ENCODE data around the gene LRRC4C. TPM values are rescaled to one million over a fixed set of nuclear protein-coding genes. Genes with fewer than 3 reads are reported as not detected.

LRRC4C gene
- total and polyA plus RNA-seq, 4 donors = 0.10 to 0.93 (median 0.30) TPM

DNA sequence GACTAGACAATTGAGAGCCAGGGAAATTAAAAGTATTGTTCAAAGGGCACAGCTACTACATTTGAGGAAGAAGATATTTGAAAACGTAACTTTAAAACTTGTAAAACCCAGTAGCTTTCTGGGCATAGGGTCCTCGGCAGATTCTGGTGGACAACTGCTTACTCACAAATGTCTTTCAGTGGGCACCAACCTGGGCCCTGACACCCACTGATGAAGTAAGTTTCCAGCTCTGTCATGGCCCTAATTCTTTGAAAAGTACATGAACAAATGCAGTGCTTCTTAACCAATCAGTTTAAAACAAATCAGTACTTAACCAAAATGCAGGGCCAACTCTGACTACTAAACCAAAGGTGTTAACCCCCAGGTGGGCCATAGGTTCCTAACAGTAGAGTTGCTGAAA is 1170.1 kb downstream of the LRRC4C start:
- H3K27me3 ChIP-seq (ENCODE audit: control insufficient read depth in 4 of 4, insufficient read depth in 4 of 4, low read length in 3 of 4) = no peaks in the 10 kb centered on the region
- no peaks in the 10 kb centered on the region for H3K9me3 ChIP-seq (ENCODE audit: control insufficient read depth in 4 of 4, low read length in 3 of 4)
- TF ChIP-seq, protein P1, sequence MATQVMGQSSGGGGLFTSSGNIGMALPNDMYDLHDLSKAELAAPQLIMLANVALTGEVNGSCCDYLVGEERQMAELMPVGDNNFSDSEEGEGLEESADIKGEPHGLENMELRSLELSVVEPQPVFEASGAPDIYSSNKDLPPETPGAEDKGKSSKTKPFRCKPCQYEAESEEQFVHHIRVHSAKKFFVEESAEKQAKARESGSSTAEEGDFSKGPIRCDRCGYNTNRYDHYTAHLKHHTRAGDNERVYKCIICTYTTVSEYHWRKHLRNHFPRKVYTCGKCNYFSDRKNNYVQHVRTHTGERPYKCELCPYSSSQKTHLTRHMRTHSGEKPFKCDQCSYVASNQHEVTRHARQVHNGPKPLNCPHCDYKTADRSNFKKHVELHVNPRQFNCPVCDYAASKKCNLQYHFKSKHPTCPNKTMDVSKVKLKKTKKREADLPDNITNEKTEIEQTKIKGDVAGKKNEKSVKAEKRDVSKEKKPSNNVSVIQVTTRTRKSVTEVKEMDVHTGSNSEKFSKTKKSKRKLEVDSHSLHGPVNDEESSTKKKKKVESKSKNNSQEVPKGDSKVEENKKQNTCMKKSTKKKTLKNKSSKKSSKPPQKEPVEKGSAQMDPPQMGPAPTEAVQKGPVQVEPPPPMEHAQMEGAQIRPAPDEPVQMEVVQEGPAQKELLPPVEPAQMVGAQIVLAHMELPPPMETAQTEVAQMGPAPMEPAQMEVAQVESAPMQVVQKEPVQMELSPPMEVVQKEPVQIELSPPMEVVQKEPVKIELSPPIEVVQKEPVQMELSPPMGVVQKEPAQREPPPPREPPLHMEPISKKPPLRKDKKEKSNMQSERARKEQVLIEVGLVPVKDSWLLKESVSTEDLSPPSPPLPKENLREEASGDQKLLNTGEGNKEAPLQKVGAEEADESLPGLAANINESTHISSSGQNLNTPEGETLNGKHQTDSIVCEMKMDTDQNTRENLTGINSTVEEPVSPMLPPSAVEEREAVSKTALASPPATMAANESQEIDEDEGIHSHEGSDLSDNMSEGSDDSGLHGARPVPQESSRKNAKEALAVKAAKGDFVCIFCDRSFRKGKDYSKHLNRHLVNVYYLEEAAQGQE (IDR thresholded peaks at IDR 0.05) = no peak
- no peak for TF ChIP-seq RXRA (IDR thresholded peaks at IDR 0.05)
- TF ChIP-seq, protein P2, sequence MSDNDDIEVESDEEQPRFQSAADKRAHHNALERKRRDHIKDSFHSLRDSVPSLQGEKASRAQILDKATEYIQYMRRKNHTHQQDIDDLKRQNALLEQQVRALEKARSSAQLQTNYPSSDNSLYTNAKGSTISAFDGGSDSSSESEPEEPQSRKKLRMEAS (IDR thresholded peaks at IDR 0.05) = no peak
- TF ChIP-seq RAD21 (IDR thresholded peaks at IDR 0.05) = no peak
- no peak for TF ChIP-seq GABPA (IDR thresholded peaks at IDR 0.05 in 1 of 2, conservative IDR thresholded peaks at IDR 0.05 in 1 of 2)
- TF ChIP-seq SP1 (IDR thresholded peaks at IDR 0.05) = no peak
- no peak for TF ChIP-seq HNF4A (conservative IDR thresholded peaks at IDR 0.05)
- no peak for TF ChIP-seq TAF1 (conservative IDR thresholded peaks at IDR 0.05)
- no peak for TF ChIP-seq NR2F2 (IDR thresholded peaks at IDR 0.05)
- TF ChIP-seq JUND (IDR thresholded peaks at IDR 0.05) = no peak
- TF ChIP-seq YY1 (IDR thresholded peaks at IDR 0.05) = no peak
- TF ChIP-seq, protein P3, sequence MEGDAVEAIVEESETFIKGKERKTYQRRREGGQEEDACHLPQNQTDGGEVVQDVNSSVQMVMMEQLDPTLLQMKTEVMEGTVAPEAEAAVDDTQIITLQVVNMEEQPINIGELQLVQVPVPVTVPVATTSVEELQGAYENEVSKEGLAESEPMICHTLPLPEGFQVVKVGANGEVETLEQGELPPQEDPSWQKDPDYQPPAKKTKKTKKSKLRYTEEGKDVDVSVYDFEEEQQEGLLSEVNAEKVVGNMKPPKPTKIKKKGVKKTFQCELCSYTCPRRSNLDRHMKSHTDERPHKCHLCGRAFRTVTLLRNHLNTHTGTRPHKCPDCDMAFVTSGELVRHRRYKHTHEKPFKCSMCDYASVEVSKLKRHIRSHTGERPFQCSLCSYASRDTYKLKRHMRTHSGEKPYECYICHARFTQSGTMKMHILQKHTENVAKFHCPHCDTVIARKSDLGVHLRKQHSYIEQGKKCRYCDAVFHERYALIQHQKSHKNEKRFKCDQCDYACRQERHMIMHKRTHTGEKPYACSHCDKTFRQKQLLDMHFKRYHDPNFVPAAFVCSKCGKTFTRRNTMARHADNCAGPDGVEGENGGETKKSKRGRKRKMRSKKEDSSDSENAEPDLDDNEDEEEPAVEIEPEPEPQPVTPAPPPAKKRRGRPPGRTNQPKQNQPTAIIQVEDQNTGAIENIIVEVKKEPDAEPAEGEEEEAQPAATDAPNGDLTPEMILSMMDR (IDR thresholded peaks at IDR 0.05; ENCODE audit: low read depth, low read length, missing input control) = no peak
- no peak for TF ChIP-seq FOXA1 (IDR thresholded peaks at IDR 0.05)
- TF ChIP-seq EGR1 (IDR thresholded peaks at IDR 0.05; ENCODE audit: low read depth in 2 of 2) = no peak
- TF ChIP-seq, protein P4, sequence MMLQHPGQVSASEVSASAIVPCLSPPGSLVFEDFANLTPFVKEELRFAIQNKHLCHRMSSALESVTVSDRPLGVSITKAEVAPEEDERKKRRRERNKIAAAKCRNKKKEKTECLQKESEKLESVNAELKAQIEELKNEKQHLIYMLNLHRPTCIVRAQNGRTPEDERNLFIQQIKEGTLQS (IDR thresholded peaks at IDR 0.05) = no peak
- TF ChIP-seq, protein P5, sequence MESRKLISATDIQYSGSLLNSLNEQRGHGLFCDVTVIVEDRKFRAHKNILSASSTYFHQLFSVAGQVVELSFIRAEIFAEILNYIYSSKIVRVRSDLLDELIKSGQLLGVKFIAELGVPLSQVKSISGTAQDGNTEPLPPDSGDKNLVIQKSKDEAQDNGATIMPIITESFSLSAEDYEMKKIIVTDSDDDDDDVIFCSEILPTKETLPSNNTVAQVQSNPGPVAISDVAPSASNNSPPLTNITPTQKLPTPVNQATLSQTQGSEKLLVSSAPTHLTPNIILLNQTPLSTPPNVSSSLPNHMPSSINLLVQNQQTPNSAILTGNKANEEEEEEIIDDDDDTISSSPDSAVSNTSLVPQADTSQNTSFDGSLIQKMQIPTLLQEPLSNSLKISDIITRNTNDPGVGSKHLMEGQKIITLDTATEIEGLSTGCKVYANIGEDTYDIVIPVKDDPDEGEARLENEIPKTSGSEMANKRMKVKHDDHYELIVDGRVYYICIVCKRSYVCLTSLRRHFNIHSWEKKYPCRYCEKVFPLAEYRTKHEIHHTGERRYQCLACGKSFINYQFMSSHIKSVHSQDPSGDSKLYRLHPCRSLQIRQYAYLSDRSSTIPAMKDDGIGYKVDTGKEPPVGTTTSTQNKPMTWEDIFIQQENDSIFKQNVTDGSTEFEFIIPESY (IDR thresholded peaks at IDR 0.05) = no peak
- H3K4me1 ChIP-seq (ENCODE audit: control insufficient read depth in 4 of 4, insufficient read depth in 4 of 4, low read length in 3 of 4) = peaks cover 2 to 17% (median 9%) of the 10 kb centered on the region in 4 donors
- H3K36me3 ChIP-seq (ENCODE audit: control insufficient read depth in 4 of 4, insufficient read depth in 3 of 4, low read depth in 1 of 4, low read length in 3 of 4) = no peaks in the 10 kb centered on the region
- DNase-seq (ENCODE audit: low spot score) = no peak
- WGBS = 82% methylated on average over 2 of the region's 2 CpGs
- H3K4me3 ChIP-seq (ENCODE audit: low read depth in 1 of 3, low read length in 3 of 3) = no peak overlapping the region
- H3K27ac ChIP-seq (ENCODE audit: low read depth in 1 of 2, low read length in 2 of 2) = no peak overlapping the region
- no peak overlapping the region for H3K9ac ChIP-seq (ENCODE audit: low read depth in 1 of 2, low read length in 2 of 2)

Measured in liver (tissue), 9 donors.